Neural cell (in vitro differentiated cells): Measurements from ENCODE around the gene TSPAN31. TPM values are rescaled to one million over a fixed set of nuclear protein-coding genes. Genes with fewer than 3 reads are reported as not detected.

Source experiments
- H2AFZ ChIP-seq: fragments of 200-600, 300-800 bp; sonication (generic), shearing (Covaris generic); 2 replicates; pipeline ENCODE4 v1.6.0; 2014; ENCODE audit warnings: low read depth, mild to moderate bottlenecking, antibody characterized with exemption, low read length, moderate library complexity
- H3F3A ChIP-seq: fragments of 200-600 bp; shearing (Covaris generic); 2 replicates; pipeline ENCODE4 v1.6.1; 2016; ENCODE audit warnings: mild to moderate bottlenecking, moderate library complexity, mixed read lengths, antibody characterized with exemption, low read length; ENCODE audit not compliant: insufficient read depth, poor library complexity, severe bottlenecking
- H3K27ac ChIP-seq: fragments of 200-600, 300-800 bp; sonication (generic), shearing (Covaris generic); 2 replicates; pipeline ENCODE4 v1.5.1; 2014; ENCODE audit warnings: mild to moderate bottlenecking, low read length, moderate library complexity
- H3K27me3 ChIP-seq: fragments of 300-800, 200-600 bp; sonication (generic), shearing (Covaris generic); 2 replicates; pipeline ENCODE4 v1.6.0; 2014; ENCODE audit warnings: mild to moderate bottlenecking, low read depth, low read length, moderate library complexity; ENCODE audit not compliant: insufficient read depth
- H3K36me3 ChIP-seq: fragments of 300-800, 200-600 bp; sonication (generic), shearing (Covaris generic); 2 replicates; pipeline ENCODE4 v1.5.1; 2014; ENCODE audit warnings: mild to moderate bottlenecking, antibody characterized with exemption, low read length, moderate library complexity; ENCODE audit not compliant: insufficient read depth
- H3K4me2 ChIP-seq: fragments of 300-800, 200-600 bp; sonication (generic), shearing (Covaris generic); 2 replicates; pipeline ENCODE4 v1.6.0; 2014; ENCODE audit warnings: mild to moderate bottlenecking, low read length
- H3K4me3 ChIP-seq: fragments of 300-800, 200-600 bp; sonication (generic), shearing (Covaris generic); 2 replicates; pipeline ENCODE4 v1.5.1; 2014; ENCODE audit warnings: mild to moderate bottlenecking, low read length, moderate library complexity
- H3K79me2 ChIP-seq: fragments of 200-600 bp; shearing (Covaris generic); replicated peaks from 2 replicates; pipeline ENCODE4 v1.6.0; 2014; ENCODE audit warnings: mild to moderate bottlenecking, low read length, moderate library complexity; ENCODE audit not compliant: insufficient read depth
- H3K9ac ChIP-seq: fragments of 300-800, 200-600 bp; sonication (generic), shearing (Covaris generic); 2 replicates; pipeline ENCODE4 v1.6.1; 2016; ENCODE audit warnings: mild to moderate bottlenecking, low read length, mixed read lengths
- H3K9me2 ChIP-seq: fragments of 200-600 bp; shearing (Covaris generic); 2 replicates; pipeline ENCODE4 v1.6.1; 2016; ENCODE audit warnings: mild to moderate bottlenecking, low read length, mixed read lengths; ENCODE audit not compliant: insufficient read depth
- H3K9me3 ChIP-seq: fragments of 200-600, 300-800 bp; sonication (generic), shearing (Covaris generic); 2 replicates; pipeline ENCODE4 v1.6.1; 2016; ENCODE audit warnings: mild to moderate bottlenecking, mixed run types, low read length, moderate library complexity, mixed read lengths
- H4K20me1 ChIP-seq: fragments of 200-600 bp; shearing (Covaris generic); 2 replicates; pipeline ENCODE4 v1.6.1; 2016; ENCODE audit warnings: mild to moderate bottlenecking, mixed run types; ENCODE audit not compliant: insufficient read depth
- CTCF ChIP-seq: fragments of 450-650 bp; IDR thresholded peaks from 2 replicates; pipeline ENCODE4 v1.5.1; 2014; ENCODE audit warnings: antibody characterized with exemption, mild to moderate bottlenecking, moderate library complexity; ENCODE audit not compliant: poor library complexity, severe bottlenecking
- EP300 ChIP-seq: fragments of 450-650 bp; conservative IDR thresholded peaks from 2 replicates; pipeline ENCODE4 v1.6.1; 2014; ENCODE audit warnings: antibody characterized with exemption, mild to moderate bottlenecking, moderate library complexity; ENCODE audit not compliant: poor library complexity, severe bottlenecking
- EZH2 ChIP-seq: fragments of 200-600, 300-800 bp; shearing (Covaris generic), sonication (generic); IDR thresholded peaks from 2 replicates; pipeline ENCODE4 v1.6.1; 2014; ENCODE audit warnings: antibody characterized with exemption, low read length, borderline replicate concordance, mild to moderate bottlenecking; ENCODE audit not compliant: insufficient read depth, poor library complexity, severe bottlenecking
- MXI1 ChIP-seq: fragments of 450-650 bp; conservative IDR thresholded peaks from 2 replicates; pipeline ENCODE4 v1.6.1; 2014; ENCODE audit warnings: antibody characterized with exemption, mild to moderate bottlenecking; ENCODE audit not compliant: poor library complexity, severe bottlenecking
- POLR2AphosphoS5 ChIP-seq: IDR thresholded peaks from 2 replicates; pipeline ENCODE4 v1.6.1; 2012
- RAD21 ChIP-seq: fragments of 450-650 bp; conservative IDR thresholded peaks from 2 replicates; pipeline ENCODE4 v1.6.1; 2014; ENCODE audit warnings: antibody characterized with exemption, mild to moderate bottlenecking, moderate library complexity
- SMC3 ChIP-seq: fragments of 450-650 bp; conservative IDR thresholded peaks from 2 replicates; pipeline ENCODE4 v1.6.1; 2014; ENCODE audit warnings: antibody characterized with exemption, mild to moderate bottlenecking, moderate library complexity; ENCODE audit not compliant: poor library complexity
- TAF1 ChIP-seq: IDR thresholded peaks from 2 replicates; pipeline ENCODE4 v1.6.1; 2012; ENCODE audit warnings: low read depth
- polyA plus RNA-seq: library from polyadenylated mRNA; depleted of rRNA; stranded (reverse); fragments of >200 nt; gene quantifications from 2 replicates; pipeline ENCODE4 v1.2.3, GENCODE V29; 2014
- TF ChIP-seq, protein P1 (sequence below): IDR thresholded peaks from 2 replicates; pipeline ENCODE4 v1.6.1; 2012; ENCODE audit warnings: borderline replicate concordance

TSPAN31 gene
- polyA plus RNA-seq, 1 donor from 2014 or later: 85.3 TPM

- Histone ChIP-seq H3K4me2 (peak within 1 kb of the TSS; percentile 79), H3K9me3 (no peaks in the 10 kb centered on the region), H3K36me3 (no peaks in the 10 kb centered on the region), H3K4me3 (peak within 1 kb of the TSS; percentile 76), H4K20me1 (no peaks in the 10 kb centered on the region), H3K9me2 (no peaks in the 10 kb centered on the region), H3K9ac (peak within 1 kb of the TSS; percentile 70), H3F3A (no peaks in the 10 kb centered on the region), H3K27me3 (peaks cover 8% of the 10 kb centered on the region), H3K79me2 (no peaks in the 10 kb centered on the region), H2AFZ (peak within 1 kb of the TSS; percentile 90), H3K27ac (peak within 1 kb of the TSS; percentile 57)
- TF ChIP-seq, protein P1, sequence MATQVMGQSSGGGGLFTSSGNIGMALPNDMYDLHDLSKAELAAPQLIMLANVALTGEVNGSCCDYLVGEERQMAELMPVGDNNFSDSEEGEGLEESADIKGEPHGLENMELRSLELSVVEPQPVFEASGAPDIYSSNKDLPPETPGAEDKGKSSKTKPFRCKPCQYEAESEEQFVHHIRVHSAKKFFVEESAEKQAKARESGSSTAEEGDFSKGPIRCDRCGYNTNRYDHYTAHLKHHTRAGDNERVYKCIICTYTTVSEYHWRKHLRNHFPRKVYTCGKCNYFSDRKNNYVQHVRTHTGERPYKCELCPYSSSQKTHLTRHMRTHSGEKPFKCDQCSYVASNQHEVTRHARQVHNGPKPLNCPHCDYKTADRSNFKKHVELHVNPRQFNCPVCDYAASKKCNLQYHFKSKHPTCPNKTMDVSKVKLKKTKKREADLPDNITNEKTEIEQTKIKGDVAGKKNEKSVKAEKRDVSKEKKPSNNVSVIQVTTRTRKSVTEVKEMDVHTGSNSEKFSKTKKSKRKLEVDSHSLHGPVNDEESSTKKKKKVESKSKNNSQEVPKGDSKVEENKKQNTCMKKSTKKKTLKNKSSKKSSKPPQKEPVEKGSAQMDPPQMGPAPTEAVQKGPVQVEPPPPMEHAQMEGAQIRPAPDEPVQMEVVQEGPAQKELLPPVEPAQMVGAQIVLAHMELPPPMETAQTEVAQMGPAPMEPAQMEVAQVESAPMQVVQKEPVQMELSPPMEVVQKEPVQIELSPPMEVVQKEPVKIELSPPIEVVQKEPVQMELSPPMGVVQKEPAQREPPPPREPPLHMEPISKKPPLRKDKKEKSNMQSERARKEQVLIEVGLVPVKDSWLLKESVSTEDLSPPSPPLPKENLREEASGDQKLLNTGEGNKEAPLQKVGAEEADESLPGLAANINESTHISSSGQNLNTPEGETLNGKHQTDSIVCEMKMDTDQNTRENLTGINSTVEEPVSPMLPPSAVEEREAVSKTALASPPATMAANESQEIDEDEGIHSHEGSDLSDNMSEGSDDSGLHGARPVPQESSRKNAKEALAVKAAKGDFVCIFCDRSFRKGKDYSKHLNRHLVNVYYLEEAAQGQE: no peak
- TF ChIP-seq TAF1 (peak; percentile 49), EZH2 (no peak), SMC3 (peak; percentile 49), CTCF (no peak), EP300 (peak; percentile 53), POLR2AphosphoS5 (peak; percentile 69), RAD21 (no peak), MXI1 (peak; percentile 100)
Observed at GRCh38 chr12:57771873-57772428, 27.1 kb downstream of the TSPAN31 start, which contains the start of gene METTL1. TSS of gene METTL1 (minus strand) at chr12:57772105. CDS start at chr12:57772083, 22 bp downstream.

DNA sequence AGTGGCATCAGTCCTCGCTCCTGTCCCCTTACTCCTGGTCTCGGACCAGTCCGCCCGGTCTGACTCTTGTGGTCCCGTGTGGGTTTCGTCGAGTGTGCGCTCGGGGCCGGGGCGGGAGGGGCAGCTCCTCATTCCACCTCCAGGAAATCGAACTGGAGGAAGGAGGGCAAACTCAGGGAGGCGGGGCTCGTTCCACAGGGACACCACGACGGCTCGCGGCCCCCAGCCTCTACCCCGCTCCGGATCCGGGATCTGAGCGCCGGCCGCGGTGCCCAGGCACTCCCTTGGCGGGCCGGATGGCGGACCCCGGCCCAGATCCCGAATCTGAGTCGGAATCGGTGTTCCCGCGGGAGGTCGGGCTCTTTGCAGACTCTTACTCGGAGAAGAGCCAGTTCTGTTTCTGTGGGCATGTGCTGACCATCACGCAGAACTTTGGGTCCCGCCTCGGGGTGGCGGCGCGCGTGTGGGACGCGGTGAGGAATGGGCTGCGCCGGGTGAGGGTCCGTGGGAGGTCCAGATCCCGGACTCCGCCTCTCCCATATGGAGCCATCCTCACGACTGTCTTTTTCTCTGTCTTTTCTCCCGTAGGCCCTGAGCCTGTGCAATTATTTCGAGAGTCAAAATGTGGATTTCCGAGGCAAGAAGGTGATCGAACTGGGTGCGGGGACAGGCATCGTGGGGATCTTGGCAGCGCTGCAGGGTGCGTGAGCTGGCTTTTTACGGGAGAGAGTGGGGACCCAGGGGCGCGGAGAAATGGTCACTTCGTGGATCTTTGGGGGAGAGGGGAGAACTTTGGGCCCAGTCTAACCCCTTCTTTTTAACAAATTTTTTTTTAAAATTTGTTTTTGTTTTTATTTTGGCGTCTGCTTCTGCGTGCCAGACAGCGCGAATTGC lies 27.8 kb downstream of the TSPAN31 start, which contains the start of gene EEF1AKMT3:
EEF1AKMT3 (plus strand) TSS at position 186 of the 894 bp plus-strand sequence; CDS start at position 297, 111 bp downstream.
- H3K79me2 ChIP-seq: no peaks in the 10 kb centered on the region
- peak within 1 kb of the TSS; percentile 57 for H3K27ac ChIP-seq
- peak within 1 kb of the TSS; percentile 90 for H2AFZ ChIP-seq
- H3K9ac ChIP-seq: peak within 1 kb of the TSS; percentile 70
- no peaks in the 10 kb centered on the region for H3K36me3 ChIP-seq
- peak within 1 kb of the TSS; percentile 79 for H3K4me2 ChIP-seq
- H3K27me3 ChIP-seq: peaks cover under 1% of the 10 kb centered on the region
- H3K4me3 ChIP-seq: peak within 1 kb of the TSS; percentile 76
- no peaks in the 10 kb centered on the region for H4K20me1 ChIP-seq
- no peaks in the 10 kb centered on the region for H3K9me2 ChIP-seq
- TF ChIP-seq EP300 (no peak), POLR2AphosphoS5 (no peak), EZH2 (no peak), MXI1 (no peak), SMC3 (no peak), TAF1 (no peak), RAD21 (no peak), CTCF (no peak)
- TF ChIP-seq, protein P1: no peak
- H3K9me3 ChIP-seq: no peaks in the 10 kb centered on the region
- no peaks in the 10 kb centered on the region for H3F3A ChIP-seq
